Caco-2 (cell line): ENCODE measurements around the gene FGD5. TPM values are rescaled to one million over a fixed set of nuclear protein-coding genes. Genes with fewer than 3 reads are reported as not detected.

ENCODE experiments used
- BruUV-seq: library from RNA; stranded (reverse); fragments of 400-500 nt; replicated peaks from 2 replicates; lab custom pipeline; 2021; lab: Mats Ljungman, UMichigan
- CTCF ChIA-PET: fragments of 300-600 bp; sonication (Branson Sonifier 250); formaldehyde crosslinking; loops from one replicate; lab custom pipeline; 2022; ENCODE audit warnings: antibody characterized with exemption; lab: Charles Lee
- POLR2A ChIA-PET: fragments of 300-600 bp; sonication (Branson Sonifier 250); formaldehyde crosslinking; loops from one replicate; lab custom pipeline; 2022; ENCODE audit warnings: antibody characterized with exemption; lab: Charles Lee
- DNase-seq, 2 experiments: peaks; one replicate each; pipeline versions ENCODE4 v3.0.0 to v3.0.0-alpha.2; 2020 to 2022
- H3K27me3 ChIP-seq: replicated peaks from 2 replicates; pipeline ENCODE4 v1.6.0; 2011; ENCODE audit warnings: low read length; ENCODE audit not compliant: control insufficient read depth, insufficient read depth
- H3K36me3 ChIP-seq: 2 replicates; pipeline ENCODE4 v1.5.1; 2011; ENCODE audit warnings: low read length; ENCODE audit not compliant: control insufficient read depth, insufficient read depth
- H3K4me1 ChIP-seq: fragments of 250-450 bp; sonication (Bioruptor Pico); 2 replicates; pipeline ENCODE4 v1.5.1; 2020; ENCODE audit warnings: mild to moderate bottlenecking
- H3K4me3 ChIP-seq: 2 replicates; pipeline ENCODE4 v1.5.1; 2011; ENCODE audit warnings: low read depth, mild to moderate bottlenecking, control low read depth, low read length
- H3K9me3 ChIP-seq: fragments of 250-450 bp; sonication (Bioruptor Pico); 2 replicates; pipeline ENCODE4 v1.5.1; 2020; ENCODE audit warnings: mild to moderate bottlenecking, moderate library complexity
- H3K27ac Mint-ChIP-seq: one replicate; pipeline ENCODE4 v1.8.0; 2022; ENCODE audit warnings: mixed read lengths; ENCODE audit not compliant: unreplicated experiment
- H3K27me3 Mint-ChIP-seq: one replicate; pipeline ENCODE4 v1.8.0; 2022; ENCODE audit warnings: mixed read lengths; ENCODE audit not compliant: insufficient read depth, unreplicated experiment
- H3K36me3 Mint-ChIP-seq: one replicate; pipeline ENCODE4 v1.8.0; 2022; ENCODE audit warnings: mild to moderate bottlenecking, mixed read lengths; ENCODE audit not compliant: insufficient read depth, unreplicated experiment
- H3K4me1 Mint-ChIP-seq: one replicate; pipeline ENCODE4 v1.8.0; 2022; ENCODE audit warnings: low read depth, mixed read lengths; ENCODE audit not compliant: unreplicated experiment
- H3K4me3 Mint-ChIP-seq: one replicate; pipeline ENCODE4 v1.8.0; 2022; ENCODE audit warnings: mild to moderate bottlenecking, moderate library complexity, mixed read lengths; ENCODE audit not compliant: unreplicated experiment
- H3K9me3 Mint-ChIP-seq: one replicate; pipeline ENCODE4 v1.8.0; 2022; ENCODE audit warnings: mixed read lengths; ENCODE audit not compliant: unreplicated experiment
- CTCF ChIP-seq, 2 experiments: fragments of 200-600 bp in 1 of 2; IDR thresholded peaks; 1 replicate in 1 of 2; 2 replicates in 1 of 2; pipeline versions ENCODE4 v1.5.1 to v1.8.0; 2011 to 2022; ENCODE audit warnings: antibody characterized with exemption in 1 of 2, control low read depth in 1 of 2, inconsistent platforms in 1 of 2, low read depth in 1 of 2, low read length in 1 of 2, mild to moderate bottlenecking in 1 of 2, moderate library complexity in 1 of 2; ENCODE audit not compliant: insufficient read depth in 1 of 2, severe bottlenecking in 1 of 2, unreplicated experiment in 1 of 2
- intact Hi-C: fragments of 100-400 bp; cut with micrococcal nuclease; formaldehyde crosslinking; loops from one replicate; pipeline ENCODE4 v1.10.0; 2022; ENCODE audit not compliant: unreplicated experiment
- total RNA-seq: library from RNA; stranded (reverse); gene quantifications from 2 replicates; pipeline ENCODE4 v1.2.3, GENCODE V29; 2022

The FGD5 gene
- total RNA-seq, 1 experiment from 2014 or later: 0.25 TPM

- TF ChIP-seq CTCF (IDR thresholded peaks at IDR 0.05; ENCODE audit: insufficient read depth in 1 of 2, low read depth in 1 of 2, low read length in 1 of 2, severe bottlenecking in 1 of 2, unreplicated experiment in 1 of 2): no peak
- Histone ChIP-seq H3K36me3 (no peaks in the 10 kb centered on the region), H3K27me3 (no peaks in the 10 kb centered on the region), H3K4me1 (no peaks in the 10 kb centered on the region), H3K4me3 (peak overlapping the region; percentile 80), H3K9me3 (no peaks in the 10 kb centered on the region)
- POLR2A ChIA-PET: interaction anchor here (0.6 kb wide), 1 partner anchor 44 kb away, joined by 3 read pairs; no protein-coding TSS in a partner anchor
- H3K27ac Mint-ChIP-seq: peak overlapping the region; percentile 90
- intact Hi-C loops: loop anchor here (10.0 kb wide), 1 partner anchor 259 kb away; the partner anchor contains the start of gene CAPN7
- peaks cover 26% of the 10 kb centered on the region for H3K36me3 Mint-ChIP-seq
- BruUV-seq: TSS peak; percentile 48
- no peak for DNase-seq
- no peaks in the 10 kb centered on the region for H3K27me3 Mint-ChIP-seq
- peak overlapping the region; percentile 97 for H3K4me3 Mint-ChIP-seq
- peaks cover 8% of the 10 kb centered on the region for H3K4me1 Mint-ChIP-seq
- CTCF ChIA-PET: interaction anchor here (0.9 kb wide), 1 partner anchor 165 kb away, joined by 3 read pairs; no protein-coding TSS in a partner anchor
- no peaks in the 10 kb centered on the region for H3K9me3 Mint-ChIP-seq
Measured at GRCh38 chr3:14946236-14946635, 127.5 kb downstream of the FGD5 start.

GRCh38 chr3:14946739-14947099, 128.0 kb downstream of the FGD5 start:
- POLR2A ChIA-PET: no interaction called here
- CTCF ChIA-PET: interaction anchor here (0.9 kb wide), 1 partner anchor 166 kb away, joined by 3 read pairs; no protein-coding TSS in a partner anchor
- H3K9me3 Mint-ChIP-seq: no peaks in the 10 kb centered on the region
- H3K27me3 ChIP-seq: no peaks in the 10 kb centered on the region
- no peaks in the 10 kb centered on the region for H3K36me3 ChIP-seq
- intact Hi-C loops: loop anchor here (10.0 kb wide), 1 partner anchor 258 kb away; the partner anchor contains the start of gene CAPN7
- peak overlapping the region; percentile 80 for H3K4me3 ChIP-seq
- H3K9me3 ChIP-seq: no peaks in the 10 kb centered on the region
- H3K27ac Mint-ChIP-seq: peak overlapping the region; percentile 90
- no peak for TF ChIP-seq CTCF (IDR thresholded peaks at IDR 0.05; ENCODE audit: insufficient read depth in 1 of 2, low read depth in 1 of 2, low read length in 1 of 2, severe bottlenecking in 1 of 2, unreplicated experiment in 1 of 2)
- H3K4me1 Mint-ChIP-seq: peaks cover 8% of the 10 kb centered on the region
- peak overlapping the region; percentile 97 for H3K4me3 Mint-ChIP-seq
- DNase-seq: no peak
- no peaks in the 10 kb centered on the region for H3K27me3 Mint-ChIP-seq
- no TSS peak for BruUV-seq
- H3K36me3 Mint-ChIP-seq: peaks cover 26% of the 10 kb centered on the region
- H3K4me1 ChIP-seq: no peaks in the 10 kb centered on the region

- POLR2A ChIA-PET: no interaction called here
- H3K9me3 Mint-ChIP-seq: no peaks in the 10 kb centered on the region
- H3K4me3 Mint-ChIP-seq: peak within 1 kb of the TSS; percentile 97
- H3K36me3 Mint-ChIP-seq: peaks cover 26% of the 10 kb centered on the region
- no peak for TF ChIP-seq CTCF (IDR thresholded peaks at IDR 0.05; ENCODE audit: insufficient read depth in 1 of 2, low read depth in 1 of 2, low read length in 1 of 2, severe bottlenecking in 1 of 2, unreplicated experiment in 1 of 2)
- peaks cover 8% of the 10 kb centered on the region for H3K4me1 Mint-ChIP-seq
- Histone ChIP-seq H3K4me1 (no peaks in the 10 kb centered on the region), H3K36me3 (no peaks in the 10 kb centered on the region), H3K9me3 (no peaks in the 10 kb centered on the region), H3K4me3 (peak within 1 kb of the TSS; percentile 80), H3K27me3 (no peaks in the 10 kb centered on the region)
- CTCF ChIA-PET: interaction anchor here (0.9 kb wide), 1 partner anchor 166 kb away, joined by 3 read pairs; no protein-coding TSS in a partner anchor
- intact Hi-C loops: loop anchor here (10.0 kb wide), 1 partner anchor 258 kb away; the partner anchor contains the start of gene CAPN7
- BruUV-seq: no TSS peak
- peak; percentile 81 to 89 for DNase-seq
- H3K27ac Mint-ChIP-seq: peak within 1 kb of the TSS; percentile 100
- no peaks in the 10 kb centered on the region for H3K27me3 Mint-ChIP-seq
Measured at GRCh38 chr3:14947100-14947885, 128.5 kb downstream of the FGD5 start, which contains the start of gene NR2C2. Gene NR2C2 (plus strand): TSS chr3:14947583. CDS start chr3:15003915, 56,332 bp downstream.
